MM.1S (cell line): ENCODE results near the gene TTC7B.

Experiments
- DNase-seq: peaks from one replicate; pipeline ENCODE4 v3.0.0-alpha.2; 2015
- H2AFZ ChIP-seq: fragments of 300-600 bp; sonication (generic); 2 replicates; pipeline ENCODE4 v1.6.0; 2016; ENCODE audit warnings: antibody characterized with exemption, low read length
- H3F3A ChIP-seq: fragments of 300-600 bp; sonication (generic); 2 replicates; pipeline ENCODE4 v1.6.1; 2016; ENCODE audit warnings: mild to moderate bottlenecking, antibody characterized with exemption, low read length, moderate library complexity, mixed read lengths; ENCODE audit not compliant: insufficient read depth
- H3K27ac ChIP-seq: fragments of 300-600 bp; sonication (generic); 2 replicates; pipeline ENCODE4 v1.5.1; 2016; ENCODE audit warnings: mild to moderate bottlenecking, low read length
- H3K27me3 ChIP-seq: fragments of 300-600 bp; sonication (generic); replicated peaks from 2 replicates; pipeline ENCODE4 v1.6.0; 2016; ENCODE audit warnings: low read length; ENCODE audit not compliant: insufficient read depth
- H3K36me3 ChIP-seq: fragments of 300-600 bp; sonication (generic); replicated peaks from 2 replicates; pipeline ENCODE4 v1.6.1; 2016; ENCODE audit warnings: mild to moderate bottlenecking, low read length, mixed read lengths; ENCODE audit not compliant: insufficient read depth
- H3K4me1 ChIP-seq: fragments of 300-600 bp; sonication (generic); 2 replicates; pipeline ENCODE4 v1.6.1; 2016; ENCODE audit warnings: low read length, mixed read lengths
- H3K4me2 ChIP-seq: fragments of 300-600 bp; sonication (generic); 2 replicates; pipeline ENCODE4 v1.6.0; 2016; ENCODE audit warnings: low read depth, low read length
- H3K4me3 ChIP-seq: fragments of 300-600 bp; sonication (generic); 2 replicates; pipeline ENCODE4 v1.5.1; 2016; ENCODE audit warnings: low read length, mixed read lengths
- H3K79me2 ChIP-seq: fragments of 300-600 bp; sonication (generic); 2 replicates; pipeline ENCODE4 v1.6.1; 2016; ENCODE audit warnings: mixed run types, low read length, mixed read lengths
- H3K9ac ChIP-seq: fragments of 300-600 bp; sonication (generic); 2 replicates; pipeline ENCODE4 v1.6.1; 2016; ENCODE audit warnings: low read length, mixed read lengths
- H3K9me2 ChIP-seq: fragments of 300-600 bp; sonication (generic); replicated peaks from 2 replicates; pipeline ENCODE4 v1.6.1; 2016; ENCODE audit warnings: mild to moderate bottlenecking, low read length, mixed read lengths; ENCODE audit not compliant: insufficient read depth
- H3K9me3 ChIP-seq: fragments of 300-600 bp; sonication (generic); replicated peaks from 2 replicates; pipeline ENCODE4 v1.6.1; 2016; ENCODE audit warnings: mild to moderate bottlenecking, low read length, mixed read lengths; ENCODE audit not compliant: insufficient read depth
- H4K20me1 ChIP-seq: fragments of 300-600 bp; sonication (generic); 2 replicates; pipeline ENCODE4 v1.6.1; 2016; ENCODE audit warnings: mild to moderate bottlenecking, low read length, moderate library complexity, mixed read lengths; ENCODE audit not compliant: insufficient read depth
- EZH2 ChIP-seq: fragments of 300-600 bp; sonication (generic); optimal IDR thresholded peaks from 2 replicates; pipeline ENCODE3; 2017; ENCODE audit warnings: low read depth, mild to moderate bottlenecking, antibody characterized with exemption, low read length, mixed read lengths
- EZH2phosphoT487 ChIP-seq: fragments of 300-600 bp; sonication (generic); IDR thresholded peaks from 2 replicates; pipeline ENCODE4 v1.6.1; 2018; ENCODE audit warnings: antibody characterized with exemption, low read length
- TF ChIP-seq, protein P1 (sequence below): fragments of 300-600 bp; sonication (generic); IDR thresholded peaks from 2 replicates; pipeline ENCODE4 v1.5.1; 2016; ENCODE audit warnings: antibody characterized with exemption, low read length, mixed read lengths

Gene TTC7B

DNA sequence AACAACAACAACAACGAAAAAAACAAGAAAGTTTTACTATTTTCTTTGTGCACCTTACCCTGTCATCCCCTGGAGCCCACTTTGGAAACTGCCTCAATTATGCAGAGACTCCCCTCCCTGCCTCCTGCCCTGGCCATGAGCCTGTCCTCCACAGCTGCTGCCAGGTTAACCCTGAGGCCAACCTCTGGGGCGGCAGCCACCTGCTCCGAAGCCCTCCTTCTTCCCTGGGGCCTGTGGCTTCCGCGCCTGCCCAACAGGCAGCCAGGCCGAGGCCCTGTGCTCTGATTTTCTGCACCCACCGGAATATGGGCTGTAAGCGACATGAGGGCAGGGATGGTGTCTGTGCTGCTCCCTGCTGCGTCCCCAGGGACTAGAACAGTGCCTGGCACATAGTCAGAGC lies 236.4 kb downstream of the TTC7B start:
- Histone ChIP-seq H3K9me3 (no peaks in the 10 kb centered on the region), H3K9me2 (no peaks in the 10 kb centered on the region), H3K27me3 (no peaks in the 10 kb centered on the region), H3K9ac (no peak overlapping the region), H2AFZ (no peak overlapping the region), H3K36me3 (no peaks in the 10 kb centered on the region), H3K4me2 (no peak overlapping the region), H4K20me1 (no peaks in the 10 kb centered on the region), H3K27ac (no peak overlapping the region), H3K4me1 (no peaks in the 10 kb centered on the region), H3K79me2 (no peaks in the 10 kb centered on the region), H3K4me3 (no peak overlapping the region), H3F3A (no peaks in the 10 kb centered on the region)
- DNase-seq = no peak
- TF ChIP-seq EZH2phosphoT487 = no peak
- TF ChIP-seq EZH2 = no peak
- TF ChIP-seq, protein P1, sequence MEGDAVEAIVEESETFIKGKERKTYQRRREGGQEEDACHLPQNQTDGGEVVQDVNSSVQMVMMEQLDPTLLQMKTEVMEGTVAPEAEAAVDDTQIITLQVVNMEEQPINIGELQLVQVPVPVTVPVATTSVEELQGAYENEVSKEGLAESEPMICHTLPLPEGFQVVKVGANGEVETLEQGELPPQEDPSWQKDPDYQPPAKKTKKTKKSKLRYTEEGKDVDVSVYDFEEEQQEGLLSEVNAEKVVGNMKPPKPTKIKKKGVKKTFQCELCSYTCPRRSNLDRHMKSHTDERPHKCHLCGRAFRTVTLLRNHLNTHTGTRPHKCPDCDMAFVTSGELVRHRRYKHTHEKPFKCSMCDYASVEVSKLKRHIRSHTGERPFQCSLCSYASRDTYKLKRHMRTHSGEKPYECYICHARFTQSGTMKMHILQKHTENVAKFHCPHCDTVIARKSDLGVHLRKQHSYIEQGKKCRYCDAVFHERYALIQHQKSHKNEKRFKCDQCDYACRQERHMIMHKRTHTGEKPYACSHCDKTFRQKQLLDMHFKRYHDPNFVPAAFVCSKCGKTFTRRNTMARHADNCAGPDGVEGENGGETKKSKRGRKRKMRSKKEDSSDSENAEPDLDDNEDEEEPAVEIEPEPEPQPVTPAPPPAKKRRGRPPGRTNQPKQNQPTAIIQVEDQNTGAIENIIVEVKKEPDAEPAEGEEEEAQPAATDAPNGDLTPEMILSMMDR = no peak

DNA sequence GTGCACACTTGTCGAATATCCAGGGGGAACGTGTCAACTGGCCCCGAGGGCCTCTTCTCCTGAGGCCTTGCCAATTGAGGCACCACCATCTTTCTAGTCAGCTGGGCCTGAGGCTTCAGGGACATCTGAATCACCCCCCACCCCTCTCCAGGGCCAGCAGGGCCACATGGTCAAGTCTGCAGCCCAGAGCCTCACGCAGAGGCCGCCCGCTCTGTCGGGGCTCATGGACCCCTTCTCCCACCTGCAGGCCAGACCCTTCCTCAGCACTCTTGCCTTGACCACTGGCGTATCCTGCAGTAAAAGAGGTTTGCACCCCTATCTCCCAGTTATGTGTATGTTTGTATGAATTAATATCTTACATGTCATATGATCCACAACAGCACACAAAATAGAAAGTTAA lies 237.1 kb downstream of the TTC7B start:
- Histone ChIP-seq H3K79me2 (no peaks in the 10 kb centered on the region), H3K4me1 (no peaks in the 10 kb centered on the region), H3K36me3 (no peaks in the 10 kb centered on the region), H3K9me2 (no peaks in the 10 kb centered on the region), H3K4me2 (no peak overlapping the region), H3K4me3 (no peak overlapping the region), H4K20me1 (no peaks in the 10 kb centered on the region), H3F3A (no peaks in the 10 kb centered on the region), H2AFZ (no peak overlapping the region), H3K27ac (no peak overlapping the region), H3K9ac (no peak overlapping the region), H3K27me3 (no peaks in the 10 kb centered on the region), H3K9me3 (no peaks in the 10 kb centered on the region)
- TF ChIP-seq EZH2 (no peak), EZH2phosphoT487 (no peak)
- TF ChIP-seq, protein P1 = no peak
- no peak for DNase-seq

DNA sequence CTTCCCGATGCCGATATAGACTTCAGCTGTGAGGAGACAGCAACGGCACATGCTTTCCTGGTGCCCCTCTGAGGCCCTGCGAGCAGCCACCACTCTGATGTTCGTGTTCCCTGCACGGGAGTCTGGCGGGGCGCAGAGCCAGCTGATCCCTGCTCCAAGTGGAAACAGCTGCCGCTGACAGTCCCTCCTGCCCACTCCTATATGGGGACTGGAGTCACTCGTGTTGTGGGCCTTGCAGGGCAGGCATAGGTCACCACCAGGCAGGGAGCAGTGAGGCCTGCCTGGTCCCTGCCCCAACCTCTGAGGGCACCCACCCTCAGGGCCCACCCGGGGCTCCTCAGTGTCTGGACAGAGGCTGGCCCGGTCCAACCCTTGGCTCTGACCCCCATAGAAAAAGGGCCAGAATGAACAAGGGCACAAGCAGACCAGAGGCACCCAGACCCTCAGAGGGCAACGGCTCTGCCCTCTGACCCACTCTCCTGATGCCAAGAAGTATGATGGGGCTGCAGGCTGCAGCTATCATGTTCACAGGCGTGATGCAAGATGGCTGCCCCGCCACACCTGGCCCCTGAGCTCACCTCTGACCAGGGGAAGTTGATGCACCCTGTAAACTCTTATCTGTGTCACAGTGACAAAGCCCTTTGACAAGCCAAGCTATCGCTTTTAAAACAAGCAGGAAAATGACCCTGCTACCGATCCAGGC lies 237.8 kb downstream of the TTC7B start:
- Histone ChIP-seq H3K79me2 (no peaks in the 10 kb centered on the region), H3K4me2 (no peak overlapping the region), H3K27ac (no peak overlapping the region), H3K9me2 (no peaks in the 10 kb centered on the region), H3K36me3 (no peaks in the 10 kb centered on the region), H3K27me3 (no peaks in the 10 kb centered on the region), H2AFZ (no peak overlapping the region), H3F3A (no peaks in the 10 kb centered on the region), H3K9me3 (no peaks in the 10 kb centered on the region), H3K4me3 (no peak overlapping the region), H3K4me1 (no peaks in the 10 kb centered on the region), H3K9ac (no peak overlapping the region), H4K20me1 (no peaks in the 10 kb centered on the region)
- DNase-seq = no peak
- TF ChIP-seq EZH2 = no peak
- TF ChIP-seq EZH2phosphoT487 = no peak
- TF ChIP-seq, protein P1 = no peak
